H9 (cell line): ENCODE results near the gene FAM227B. TPM values are rescaled to one million over a fixed set of nuclear protein-coding genes. Genes with fewer than 3 reads are reported as not detected.

Experiments used
- DNase-seq: peaks from one replicate; pipeline ENCODE4 v3.0.0-alpha.2; 2017
- H2AFZ ChIP-seq: one replicate; pipeline ENCODE4 v1.6.1; 2013; ENCODE audit warnings: mild to moderate bottlenecking, low read length, control low read depth, moderate library complexity
- H2AK5ac ChIP-seq: 2 replicates; pipeline ENCODE4 v1.6.1; 2013; ENCODE audit warnings: low read length, control low read depth, mixed read lengths; ENCODE audit not compliant: insufficient read length
- H2BK120ac ChIP-seq: one replicate; pipeline ENCODE4 v1.6.1; 2013; ENCODE audit warnings: low read depth, mild to moderate bottlenecking, low read length, control low read depth, inconsistent platforms; ENCODE audit not compliant: poor library complexity, severe bottlenecking
- H2BK12ac ChIP-seq: 2 replicates; pipeline ENCODE4 v1.6.1; 2013; ENCODE audit warnings: low read length, control low read depth, mixed read lengths, low read depth; ENCODE audit not compliant: insufficient read length
- H2BK15ac ChIP-seq: 2 replicates; pipeline ENCODE4 v1.6.1; 2013; ENCODE audit warnings: low read depth, low read length, control low read depth
- H2BK20ac ChIP-seq: one replicate; pipeline ENCODE4 v1.6.1; 2013; ENCODE audit warnings: low read depth, mild to moderate bottlenecking, low read length, control low read depth, inconsistent platforms; ENCODE audit not compliant: poor library complexity, severe bottlenecking
- H2BK5ac ChIP-seq: 2 replicates; pipeline ENCODE4 v1.6.1; 2013; ENCODE audit warnings: low read length, control low read depth, mixed read lengths; ENCODE audit not compliant: insufficient read length
- H3K14ac ChIP-seq: 2 replicates; pipeline ENCODE4 v1.6.1; 2013; ENCODE audit warnings: low read length, control low read depth; ENCODE audit not compliant: insufficient read depth
- H3K18ac ChIP-seq: 2 replicates; pipeline ENCODE4 v1.6.1; 2013; ENCODE audit warnings: low read depth, mild to moderate bottlenecking, mixed read lengths, low read length, control low read depth; ENCODE audit not compliant: insufficient read length
- H3K23ac ChIP-seq: 2 replicates; pipeline ENCODE4 v1.6.1; 2013; ENCODE audit warnings: low read length, control low read depth, mixed read lengths, low read depth; ENCODE audit not compliant: insufficient read length
- H3K23me2 ChIP-seq: 2 replicates; pipeline ENCODE4 v1.6.1; 2013; ENCODE audit warnings: low read depth, mild to moderate bottlenecking, mixed read lengths, low read length, control low read depth; ENCODE audit not compliant: insufficient read length, poor library complexity, severe bottlenecking
- H3K27ac ChIP-seq: 2 replicates; pipeline ENCODE4 v1.5.1; 2013; ENCODE audit warnings: low read length, control low read depth, mixed read lengths, low read depth; ENCODE audit not compliant: insufficient read length
- H3K27me3 ChIP-seq: 2 replicates; pipeline ENCODE4 v1.6.1; 2013; ENCODE audit warnings: low read length, control low read depth, inconsistent platforms; ENCODE audit not compliant: insufficient read depth
- H3K4ac ChIP-seq: 2 replicates; pipeline ENCODE4 v1.6.1; 2013; ENCODE audit warnings: low read depth, mild to moderate bottlenecking, control low read depth, inconsistent platforms, low read length, moderate library complexity
- H3K4me1 ChIP-seq: 2 replicates; pipeline ENCODE4 v1.6.1; 2013; ENCODE audit warnings: low read length, control low read depth, inconsistent platforms; ENCODE audit not compliant: insufficient read depth
- H3K4me2 ChIP-seq: 2 replicates; pipeline ENCODE4 v1.6.1; 2013; ENCODE audit warnings: low read length, control low read depth, mixed read lengths; ENCODE audit not compliant: insufficient read length, insufficient read depth
- H3K56ac ChIP-seq: 2 replicates; pipeline ENCODE4 v1.6.1; 2013; ENCODE audit warnings: low read depth, mild to moderate bottlenecking, mixed read lengths, low read length, control low read depth; ENCODE audit not compliant: insufficient read length
- H3K79me1 ChIP-seq: 2 replicates; pipeline ENCODE4 v1.6.1; 2013; ENCODE audit warnings: low read depth, mild to moderate bottlenecking, moderate library complexity, low read length, control low read depth, inconsistent platforms; ENCODE audit not compliant: insufficient read depth, poor library complexity, severe bottlenecking
- H3K79me2 ChIP-seq: 2 replicates; pipeline ENCODE4 v1.6.1; 2013; ENCODE audit warnings: low read length, control low read depth, inconsistent platforms; ENCODE audit not compliant: insufficient read depth
- H3K9ac ChIP-seq: 2 replicates; pipeline ENCODE4 v1.6.1; 2013; ENCODE audit warnings: low read length, control low read depth, mixed read lengths; ENCODE audit not compliant: insufficient read length; ENCODE audit errors: extremely low read depth
- H3K9me3 ChIP-seq: one replicate; pipeline ENCODE4 v1.6.1; 2013; ENCODE audit warnings: low read depth, low read length, inconsistent platforms; ENCODE audit not compliant: control insufficient read depth
- H3T11ph ChIP-seq: one replicate; pipeline ENCODE4 v1.6.1; 2013; ENCODE audit warnings: mild to moderate bottlenecking, low read length, control low read depth, inconsistent platforms
- H4K20me1 ChIP-seq: one replicate; pipeline ENCODE4 v1.6.1; 2013; ENCODE audit not compliant: control insufficient read depth, insufficient read length, insufficient read depth
- H4K5ac ChIP-seq: 2 replicates; pipeline ENCODE4 v1.6.1; 2013; ENCODE audit warnings: low read depth, mild to moderate bottlenecking, mixed read lengths, low read length, control low read depth; ENCODE audit not compliant: insufficient read length
- H4K8ac ChIP-seq: replicated peaks from 2 replicates; pipeline ENCODE4 v1.6.1; 2013; ENCODE audit warnings: low read length, control low read depth, mixed read lengths, low read depth; ENCODE audit not compliant: insufficient read length
- H4K91ac ChIP-seq: 2 replicates; pipeline ENCODE4 v1.6.1; 2013; ENCODE audit warnings: low read depth, mild to moderate bottlenecking, moderate library complexity, mixed read lengths, low read length, control low read depth; ENCODE audit not compliant: insufficient read length
- H3K27ac Mint-ChIP-seq, 3 experiments: 2 replicates in 2 of 3; 3 replicates in 1 of 3; pipeline ENCODE4 v1.8.0; 2020 to 2021; ENCODE audit warnings: mixed read lengths in 3 of 3, mild to moderate bottlenecking in 1 of 3, moderate library complexity in 1 of 3
- H3K27me3 Mint-ChIP-seq: 2 replicates; pipeline ENCODE4 v1.8.0; 2021; ENCODE audit warnings: low read depth, mild to moderate bottlenecking, moderate library complexity, mixed read lengths
- H3K36me3 Mint-ChIP-seq, 3 experiments: 2 replicates in 2 of 3; 3 replicates in 1 of 3; pipeline ENCODE4 v1.8.0; 2020 to 2021; ENCODE audit warnings: low read depth in 3 of 3, mixed read lengths in 3 of 3; ENCODE audit not compliant: insufficient read depth in 1 of 3
- H3K4me1 Mint-ChIP-seq, 2 experiments: 2 replicates each; pipeline ENCODE4 v1.8.0; 2020; ENCODE audit warnings: mixed read lengths in 2 of 2
- H3K4me3 Mint-ChIP-seq, 2 experiments: 2 replicates in 1 of 2; 3 replicates in 1 of 2; pipeline ENCODE4 v1.8.0; 2020 to 2021; ENCODE audit warnings: mild to moderate bottlenecking in 2 of 2, mixed read lengths in 2 of 2, moderate library complexity in 1 of 2
- H3K9me3 Mint-ChIP-seq, 2 experiments: 2 replicates in 1 of 2; 3 replicates in 1 of 2; pipeline ENCODE4 v1.8.0; 2020; ENCODE audit warnings: mild to moderate bottlenecking in 2 of 2, mixed read lengths in 2 of 2, moderate library complexity in 1 of 2
- CTCF ChIP-seq: fragments of 200-600 bp; sonication (generic); conservative IDR thresholded peaks from 3 replicates; pipeline ENCODE4 v1.8.0; 2021; ENCODE audit warnings: antibody characterized with exemption, mild to moderate bottlenecking
- whole genome bisulfite sequencing: extraction: QIAGEN DNeasy Blood & Tissue Kit; methylation state at CpG from one replicate; pipeline ENCODE4 v1.1.7; 2013; ENCODE audit warnings: missing lambda C conversion rate, low lambda C conversion rate, mixed read lengths; ENCODE audit not compliant: insufficient read length; ENCODE audit errors: extremely low coverage; 5-methylcytosine and 5-hydroxymethylcytosine counted together
- total RNA-seq: library from RNA; stranded (reverse); gene quantifications from 2 replicates; pipeline ENCODE4 v1.2.1, GENCODE V29; 2021

The FAM227B gene
- total RNA-seq, 1 experiment from 2014 or later: 5.5 TPM

- peaks cover 34 to 37% of the 10 kb centered on the region in 2 experiments for H3K4me1 Mint-ChIP-seq
- Histone ChIP-seq H3T11ph (no peak overlapping the region), H3K56ac (no peak overlapping the region), H3K4me2 (no peak overlapping the region), H3K27ac (no peak overlapping the region), H3K9me3 (no peaks in the 10 kb centered on the region), H3K18ac (no peak overlapping the region), H2BK20ac (no peak overlapping the region), H3K79me1 (no peaks in the 10 kb centered on the region), H3K4me1 (peaks cover 8% of the 10 kb centered on the region; the same call in 1 of the 2 replicates), H3K23ac (no peak overlapping the region), H4K5ac (no peak overlapping the region), H3K27me3 (no peaks in the 10 kb centered on the region), H3K14ac (no peak overlapping the region), H2BK5ac (no peak overlapping the region), H2BK12ac (no peak overlapping the region), H2BK15ac (no peak overlapping the region), H3K79me2 (no peaks in the 10 kb centered on the region), H4K20me1 (no peaks in the 10 kb centered on the region), H3K4ac (no peak overlapping the region), H2AK5ac (no peak overlapping the region), H4K8ac (no peak overlapping the region), H3K9ac (no peak overlapping the region), H2BK120ac (no peak overlapping the region), H4K91ac (no peak overlapping the region), H3K23me2 (no peaks in the 10 kb centered on the region), H2AFZ (no peak overlapping the region)
- peaks cover 5 to 13% (median 6%) of the 10 kb centered on the region in 3 experiments; a peak in 5 of 7 replicates for H3K36me3 Mint-ChIP-seq
- WGBS: no CpG with 5 or more reads among the region's 1 CpG
- no peak overlapping the region for H3K4me3 Mint-ChIP-seq
- H3K27me3 Mint-ChIP-seq: no peaks in the 10 kb centered on the region
- no peak for DNase-seq
- no peak overlapping the region; a peak in 2 of 7 replicates for H3K27ac Mint-ChIP-seq
- H3K9me3 Mint-ChIP-seq: no peaks in the 10 kb centered on the region; a peak in 1 of 5 replicates
- TF ChIP-seq CTCF: no peak
Observed at GRCh38 chr15:49320351-49320750, 300.3 kb downstream of the FAM227B start.
